ENCODE measurements around the gene FDXACB1.

GRCh38 chr11:111833524-111833923 lies 45.4 kb downstream of the FDXACB1 start:
- TF ChIP-seq, protein P1, sequence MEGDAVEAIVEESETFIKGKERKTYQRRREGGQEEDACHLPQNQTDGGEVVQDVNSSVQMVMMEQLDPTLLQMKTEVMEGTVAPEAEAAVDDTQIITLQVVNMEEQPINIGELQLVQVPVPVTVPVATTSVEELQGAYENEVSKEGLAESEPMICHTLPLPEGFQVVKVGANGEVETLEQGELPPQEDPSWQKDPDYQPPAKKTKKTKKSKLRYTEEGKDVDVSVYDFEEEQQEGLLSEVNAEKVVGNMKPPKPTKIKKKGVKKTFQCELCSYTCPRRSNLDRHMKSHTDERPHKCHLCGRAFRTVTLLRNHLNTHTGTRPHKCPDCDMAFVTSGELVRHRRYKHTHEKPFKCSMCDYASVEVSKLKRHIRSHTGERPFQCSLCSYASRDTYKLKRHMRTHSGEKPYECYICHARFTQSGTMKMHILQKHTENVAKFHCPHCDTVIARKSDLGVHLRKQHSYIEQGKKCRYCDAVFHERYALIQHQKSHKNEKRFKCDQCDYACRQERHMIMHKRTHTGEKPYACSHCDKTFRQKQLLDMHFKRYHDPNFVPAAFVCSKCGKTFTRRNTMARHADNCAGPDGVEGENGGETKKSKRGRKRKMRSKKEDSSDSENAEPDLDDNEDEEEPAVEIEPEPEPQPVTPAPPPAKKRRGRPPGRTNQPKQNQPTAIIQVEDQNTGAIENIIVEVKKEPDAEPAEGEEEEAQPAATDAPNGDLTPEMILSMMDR (IDR thresholded peaks at IDR 0.05), result no peak
- TF ChIP-seq POLR2A (IDR thresholded peaks at IDR 0.05), result no peak
